Sigmoid colon (tissue), 7 donors: Measurements from ENCODE around the gene CENPP. TPM values are rescaled to one million over a fixed set of nuclear protein-coding genes. Genes with fewer than 3 reads are reported as not detected.

Experiments used
- DNase-seq: peaks from one replicate; pipeline ENCODE4 v3.0.0-alpha.2; 2019
- H3K27ac ChIP-seq, 4 donors: fragments of 200-600 bp; sonication (generic); one replicate each; pipeline ENCODE4 v1.5.1; 2016 to 2019; ENCODE audit warnings: mild to moderate bottlenecking in 1 of 4
- H3K27me3 ChIP-seq, 3 donors: fragments of 200-600 bp; sonication (generic); one replicate each; pipeline ENCODE4 v1.5.1; 2019; ENCODE audit warnings: mild to moderate bottlenecking in 1 of 3
- H3K36me3 ChIP-seq, 4 donors: fragments of 200-600 bp; sonication (generic); one replicate each; pipeline ENCODE4 v1.5.1; 2016 to 2019
- H3K4me1 ChIP-seq, 4 donors: fragments of 200-600 bp; sonication (generic); one replicate each; pipeline ENCODE4 v1.5.1; 2017 to 2019
- H3K4me3 ChIP-seq, 4 donors: fragments of 200-600 bp; sonication (generic); one replicate each; pipeline ENCODE4 v1.5.1; 2017 to 2019; ENCODE audit warnings: mild to moderate bottlenecking in 2 of 4, moderate library complexity in 1 of 4
- H3K9me3 ChIP-seq, 4 donors: fragments of 200-600 bp in 3 of 4; sonication (generic) in 3 of 4; one replicate each; pipeline versions ENCODE4 v1.5.1 to v1.6.1; 2013 to 2019
- CTCF ChIP-seq, 4 experiments: fragments of 450-650 bp in 3 of 4; fragments of 200-600 bp in 1 of 4; IDR thresholded peaks; one replicate each; pipeline ENCODE4 v1.5.1; 2016 to 2019; ENCODE audit warnings: antibody characterized with exemption in 4 of 4, mild to moderate bottlenecking in 3 of 4, moderate library complexity in 2 of 4
- EP300 ChIP-seq, 4 donors: sonication (generic); formaldehyde crosslinking; IDR thresholded peaks; one replicate each; pipeline ENCODE4 v1.6.1; 2017; ENCODE audit warnings: antibody characterized with exemption in 4 of 4
- POLR2A ChIP-seq, 2 donors: fragments of 450-650 bp; IDR thresholded peaks; one replicate each; pipeline ENCODE4 v1.6.1; 2016; ENCODE audit warnings: antibody characterized with exemption in 2 of 2, mild to moderate bottlenecking in 2 of 2, moderate library complexity in 2 of 2
- POLR2AphosphoS5 ChIP-seq, 4 donors: sonication (generic); formaldehyde crosslinking; IDR thresholded peaks; one replicate each; pipeline ENCODE4 v1.6.1; 2017; ENCODE audit warnings: antibody characterized with exemption in 4 of 4
- WGBS, 2 donors: extraction: QIAGEN DNeasy Blood & Tissue Kit; methylation state at CpG; one replicate each; pipeline ENCODE4 v1.1.7; 2013; 5-methylcytosine and 5-hydroxymethylcytosine counted together
- intact Hi-C: fragments of 100-400 bp; cut with DNase I; formaldehyde crosslinking; loops from one replicate; pipeline ENCODE4 v1.15.1; 2023
- polyA plus RNA-seq, 3 donors: library from polyadenylated mRNA; stranded (reverse); fragments of 200-250 nt; gene quantifications; one replicate each; pipeline ENCODE4 v1.2.3, GENCODE V29; 2013
- total RNA-seq, 4 donors: library from RNA; depleted of rRNA; stranded (reverse); fragments of >200 nt; gene quantifications; one replicate each; pipeline ENCODE4 v1.1.0, GENCODE V29; 2016
- donor health status: healthy with polysubstance abuse.
- donor health status: Bipolar disorder and iron deficiency.
- donor health status: healthy.

Gene CENPP
- total and polyA plus RNA-seq, 7 donors = 0.60 to 11.9 (median 2.4) TPM

GRCh38 chr9:92385953-92386352 is 60.2 kb downstream of the CENPP start:
- no peaks in the 10 kb centered on the region for H3K27me3 ChIP-seq
- H3K27ac ChIP-seq = peak overlapping the region in 3 of 4 donors; percentile 25 to 48 (median 30)
- TF ChIP-seq CTCF (IDR thresholded peaks at IDR 0.05) (no peak), POLR2AphosphoS5 (IDR thresholded peaks at IDR 0.05) (peak in 1 of 4 donors; percentile 20)
- WGBS, 2 donors = 86 to 94% methylated on average over 4 of the region's 4 CpGs
- DNase-seq = no peak
- H3K9me3 ChIP-seq = no peaks in the 10 kb centered on the region
- peaks cover 0 to 21% (median 2%) of the 10 kb centered on the region in 4 donors for H3K4me1 ChIP-seq
- H3K4me3 ChIP-seq = no peak overlapping the region
- H3K36me3 ChIP-seq = no peaks in the 10 kb centered on the region
- intact Hi-C loops = no loop called here

GRCh38 chr9:92392690-92393089 is 66.9 kb downstream of the CENPP start:
- H3K9me3 ChIP-seq = no peaks in the 10 kb centered on the region
- 84 to 92% methylated on average over 2 of the region's 2 CpGs for WGBS, 2 donors
- no peaks in the 10 kb centered on the region for H3K27me3 ChIP-seq
- intact Hi-C loops = no loop called here
- H3K4me3 ChIP-seq = no peak overlapping the region
- no peak for DNase-seq
- peaks cover 0 to 32% (median 11%) of the 10 kb centered on the region in 4 donors for H3K4me1 ChIP-seq
- H3K27ac ChIP-seq = peak overlapping the region in 1 of 4 donors; percentile 19
- no peaks in the 10 kb centered on the region for H3K36me3 ChIP-seq
- TF ChIP-seq POLR2A (IDR thresholded peaks at IDR 0.05) (no peak), POLR2AphosphoS5 (IDR thresholded peaks at IDR 0.05) (no peak), EP300 (IDR thresholded peaks at IDR 0.05) (no peak), CTCF (IDR thresholded peaks at IDR 0.05) (no peak)

GRCh38 chr9:92393686-92394085 is 67.9 kb downstream of the CENPP start:
- Histone ChIP-seq H3K36me3 (no peaks in the 10 kb centered on the region), H3K4me3 (peak overlapping the region in 1 of 4 donors; percentile 2), H3K27ac (peak overlapping the region; percentile 19 to 57 (median 53)), H3K9me3 (no peaks in the 10 kb centered on the region), H3K4me1 (peaks cover 0 to 40% (median 15%) of the 10 kb centered on the region in 4 donors), H3K27me3 (no peaks in the 10 kb centered on the region)
- DNase-seq = no peak
- intact Hi-C loops = no loop called here
- WGBS, 2 donors = 63 to 72% methylated on average over 1 of the region's 1 CpG
- TF ChIP-seq CTCF (IDR thresholded peaks at IDR 0.05) = no peak
- no peak for TF ChIP-seq POLR2AphosphoS5 (IDR thresholded peaks at IDR 0.05)
- TF ChIP-seq POLR2A (IDR thresholded peaks at IDR 0.05) = no peak
- TF ChIP-seq EP300 (IDR thresholded peaks at IDR 0.05) = no peak

- Histone ChIP-seq H3K36me3 (no peaks in the 10 kb centered on the region), H3K9me3 (no peaks in the 10 kb centered on the region), H3K27ac (no peak overlapping the region), H3K27me3 (no peaks in the 10 kb centered on the region), H3K4me3 (no peak overlapping the region), H3K4me1 (peaks cover 0 to 29% (median 15%) of the 10 kb centered on the region in 4 donors)
- no peak for TF ChIP-seq CTCF (IDR thresholded peaks at IDR 0.05)
- no peak for TF ChIP-seq EP300 (IDR thresholded peaks at IDR 0.05)
- WGBS, 2 donors = 95 to 96% methylated on average over 1 of the region's 1 CpG
- intact Hi-C loops = no loop called here
- no peak for DNase-seq
These were observed 69.9 kb downstream of the CENPP start for GRCh38 chr9:92395617-92396016.

GRCh38 chr9:92397853-92398252 is 72.1 kb downstream of the CENPP start:
- DNase-seq = no peak
- WGBS, 2 donors = 94 to 97% methylated on average over 3 of the region's 3 CpGs
- H3K4me3 ChIP-seq = no peak overlapping the region
- no peaks in the 10 kb centered on the region for H3K9me3 ChIP-seq
- TF ChIP-seq CTCF (IDR thresholded peaks at IDR 0.05) (no peak), POLR2AphosphoS5 (IDR thresholded peaks at IDR 0.05) (peak; percentile 10 to 51 (median 25))
- intact Hi-C loops = no loop called here
- no peaks in the 10 kb centered on the region for H3K27me3 ChIP-seq
- no peaks in the 10 kb centered on the region for H3K36me3 ChIP-seq
- H3K4me1 ChIP-seq = peaks cover 0 to 31% (median 17%) of the 10 kb centered on the region in 4 donors
- H3K27ac ChIP-seq = peak overlapping the region in 3 of 4 donors; percentile 48 to 67 (median 54)
